ENCODE data around the gene AKR1A1. TPM values are rescaled to one million over a fixed set of nuclear protein-coding genes. Genes with fewer than 3 reads are reported as not detected.
"Not testable (repeated sequence)": the region's sequence is repeated elsewhere in the genome, so short reads cannot be mapped to it uniquely, and the experiment has no call there.

The AKR1A1 gene
- total RNA-seq, 1 experiment from 2014 or later, result 119 TPM

DNA sequence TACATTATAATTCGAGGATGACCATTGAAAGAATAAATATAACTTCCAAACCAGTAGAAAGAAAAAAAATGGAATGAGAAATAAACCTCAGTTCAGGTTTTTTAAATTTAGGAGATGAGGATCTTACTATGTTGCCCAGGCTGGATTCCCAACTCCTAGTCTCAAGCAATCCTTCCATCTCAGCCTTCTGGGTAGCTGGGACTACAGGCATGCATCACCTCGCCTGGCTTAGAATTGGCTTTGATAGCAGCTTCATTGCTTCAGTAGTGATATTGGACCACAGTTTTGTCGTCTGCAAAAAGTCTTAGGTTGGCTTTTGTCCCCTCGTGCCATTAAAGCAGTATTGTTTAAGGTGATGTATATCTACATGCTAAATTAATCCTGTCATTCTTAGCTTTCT lies 36.1 kb downstream of the AKR1A1 start:
- H3K4me3 Mint-ChIP-seq (ENCODE audit: unreplicated experiment), result no peak overlapping the region
- TF ChIP-seq CTCF (IDR thresholded peaks at IDR 0.05; ENCODE audit: insufficient read depth in 1 of 2, low read depth in 1 of 2, low read length in 1 of 2, severe bottlenecking in 1 of 2, unreplicated experiment in 1 of 2), result no peak
- intact Hi-C loops (cut with micrococcal nuclease; ENCODE audit: unreplicated experiment), result no loop called here
- H3K4me1 Mint-ChIP-seq (ENCODE audit: low read depth, unreplicated experiment), result no peaks in the 10 kb centered on the region
- no peaks in the 10 kb centered on the region for H3K27me3 ChIP-seq (replicated peaks; ENCODE audit: control insufficient read depth, insufficient read depth, low read length)
- CTCF ChIA-PET, result no interaction called here
- H3K4me1 ChIP-seq, result 0 out of 2 replicates have a peak, but pooled peaks cover 4% of the 10 kb centered on the region
- POLR2A ChIA-PET, result no interaction called here
- H3K27me3 Mint-ChIP-seq (ENCODE audit: insufficient read depth, unreplicated experiment), result no peaks in the 10 kb centered on the region
- no TSS peak for BruUV-seq (replicated peaks)
- H3K36me3 ChIP-seq (ENCODE audit: control insufficient read depth, insufficient read depth, low read length), result no peaks in the 10 kb centered on the region
- H3K4me3 ChIP-seq (ENCODE audit: low read depth, low read length), result no peak overlapping the region
- no peaks in the 10 kb centered on the region for H3K9me3 ChIP-seq
- H3K9me3 Mint-ChIP-seq (ENCODE audit: unreplicated experiment), result no peaks in the 10 kb centered on the region
- no peak for DNase-seq
- H3K27ac Mint-ChIP-seq (ENCODE audit: unreplicated experiment), result no peak overlapping the region
- H3K36me3 Mint-ChIP-seq (ENCODE audit: insufficient read depth, unreplicated experiment), result peaks cover 54% of the 10 kb centered on the region

DNA sequence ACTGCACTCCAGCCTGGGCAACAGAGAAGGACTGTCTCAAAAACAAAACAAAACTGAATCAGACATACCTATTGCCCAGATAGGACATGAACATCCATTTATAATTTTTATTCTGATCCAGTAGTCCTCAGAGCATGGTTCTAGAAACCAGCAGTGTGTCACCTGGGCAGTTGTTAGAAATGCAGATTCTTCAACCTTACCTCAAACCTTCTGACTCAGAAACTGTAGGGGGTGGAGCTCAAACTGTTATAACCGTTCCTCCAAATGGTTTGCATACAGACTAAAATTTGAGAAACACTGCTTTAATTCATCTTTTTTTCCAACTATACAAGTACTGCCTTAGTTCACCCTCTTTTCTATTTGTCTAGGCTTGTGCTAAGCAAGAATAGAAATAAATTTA lies 39.2 kb downstream of the AKR1A1 start:
- 0 out of 2 replicates have a peak, but pooled peaks cover 4% of the 10 kb centered on the region for H3K4me1 ChIP-seq
- CTCF ChIA-PET, result no interaction called here
- no peaks in the 10 kb centered on the region for H3K27me3 ChIP-seq (replicated peaks; ENCODE audit: control insufficient read depth, insufficient read depth, low read length)
- no peak overlapping the region for H3K4me3 ChIP-seq (ENCODE audit: low read depth, low read length)
- intact Hi-C loops (cut with micrococcal nuclease; ENCODE audit: unreplicated experiment), result no loop called here
- POLR2A ChIA-PET, result no interaction called here
- no peaks in the 10 kb centered on the region for H3K36me3 ChIP-seq (ENCODE audit: control insufficient read depth, insufficient read depth, low read length)
- Mint-ChIP-seq H3K9me3 (ENCODE audit: unreplicated experiment) (no peaks in the 10 kb centered on the region), H3K4me3 (ENCODE audit: unreplicated experiment) (no peak overlapping the region), H3K27ac (ENCODE audit: unreplicated experiment) (no peak overlapping the region), H3K4me1 (ENCODE audit: low read depth, unreplicated experiment) (no peaks in the 10 kb centered on the region), H3K27me3 (ENCODE audit: insufficient read depth, unreplicated experiment) (no peaks in the 10 kb centered on the region), H3K36me3 (ENCODE audit: insufficient read depth, unreplicated experiment) (peaks cover 57% of the 10 kb centered on the region)
- no peak for DNase-seq
- no peak for TF ChIP-seq CTCF (IDR thresholded peaks at IDR 0.05; ENCODE audit: insufficient read depth in 1 of 2, low read depth in 1 of 2, low read length in 1 of 2, severe bottlenecking in 1 of 2, unreplicated experiment in 1 of 2)
- H3K9me3 ChIP-seq, result no peaks in the 10 kb centered on the region
- no TSS peak for BruUV-seq (replicated peaks)

DNA sequence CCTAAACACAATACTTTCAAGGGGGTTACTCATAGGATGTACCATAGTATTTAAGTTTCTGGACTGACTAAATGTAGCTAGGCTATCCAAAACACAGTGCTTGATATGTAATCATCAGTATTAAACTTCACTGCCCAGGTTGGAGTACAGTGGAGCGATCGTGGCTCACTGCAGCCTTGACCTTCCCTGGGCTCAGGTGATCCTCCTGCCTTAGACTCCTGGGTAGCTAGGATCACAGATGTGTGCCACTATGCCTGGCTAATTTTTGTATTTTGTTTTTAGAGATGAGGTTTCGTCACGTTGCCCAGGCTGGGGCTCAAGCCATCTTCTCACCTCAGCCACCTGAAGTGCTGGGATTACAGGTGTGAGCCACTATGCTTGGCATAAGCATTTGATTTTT lies 43.8 kb downstream of the AKR1A1 start:
- intact Hi-C loops (cut with micrococcal nuclease; ENCODE audit: unreplicated experiment), result no loop called here
- peaks cover 71% of the 10 kb centered on the region for H3K36me3 Mint-ChIP-seq (ENCODE audit: insufficient read depth, unreplicated experiment)
- no peak for TF ChIP-seq CTCF (IDR thresholded peaks at IDR 0.05; ENCODE audit: insufficient read depth in 1 of 2, low read depth in 1 of 2, low read length in 1 of 2, severe bottlenecking in 1 of 2, unreplicated experiment in 1 of 2)
- no peaks in the 10 kb centered on the region for H3K27me3 Mint-ChIP-seq (ENCODE audit: insufficient read depth, unreplicated experiment)
- H3K4me1 ChIP-seq, result no peaks in the 10 kb centered on the region
- H3K9me3 ChIP-seq, result no peaks in the 10 kb centered on the region
- H3K27me3 ChIP-seq (replicated peaks; ENCODE audit: control insufficient read depth, insufficient read depth, low read length), result no peaks in the 10 kb centered on the region
- no peak for DNase-seq
- BruUV-seq (replicated peaks), result no TSS peak
- POLR2A ChIA-PET, result interaction anchor here (0.5 kb wide), 1 partner anchor 410 kb away, joined by 3 read pairs; no protein-coding TSS in a partner anchor
- H3K9me3 Mint-ChIP-seq (ENCODE audit: unreplicated experiment), result no peaks in the 10 kb centered on the region
- H3K4me1 Mint-ChIP-seq (ENCODE audit: low read depth, unreplicated experiment), result peaks cover 7% of the 10 kb centered on the region
- CTCF ChIA-PET, result no interaction called here
- H3K4me3 Mint-ChIP-seq (ENCODE audit: unreplicated experiment), result no peak overlapping the region
- no peak overlapping the region for H3K4me3 ChIP-seq (ENCODE audit: low read depth, low read length)
- H3K27ac Mint-ChIP-seq (ENCODE audit: unreplicated experiment), result no peak overlapping the region
- H3K36me3 ChIP-seq (ENCODE audit: control insufficient read depth, insufficient read depth, low read length), result no peaks in the 10 kb centered on the region

DNA sequence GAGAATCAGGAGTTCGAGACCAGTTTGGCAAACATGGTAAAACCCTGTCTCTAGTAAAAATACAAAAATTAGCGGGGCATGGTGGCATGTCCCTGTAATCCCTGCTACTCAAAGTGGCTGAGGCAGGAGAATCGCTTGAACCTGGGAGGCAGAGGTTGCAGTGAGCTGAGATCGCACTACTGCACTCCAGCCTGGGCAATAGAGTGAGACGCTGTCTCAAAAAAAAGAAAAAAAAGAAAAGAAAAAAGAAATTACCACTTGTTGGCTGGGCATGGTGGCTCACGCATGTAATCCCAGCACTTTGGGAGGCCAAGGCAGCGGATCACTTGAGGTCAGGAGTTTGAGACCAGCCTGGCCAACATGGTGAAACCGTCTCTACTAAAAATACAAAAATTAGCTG lies 46.1 kb downstream of the AKR1A1 start:
- DNase-seq; H3K27me3 ChIP-seq (replicated peaks; ENCODE audit: control insufficient read depth, insufficient read depth, low read length); H3K4me1 ChIP-seq; H3K4me1 Mint-ChIP-seq (ENCODE audit: low read depth, unreplicated experiment); H3K4me3 ChIP-seq (ENCODE audit: low read depth, low read length); H3K9me3 Mint-ChIP-seq (ENCODE audit: unreplicated experiment); BruUV-seq (replicated peaks); H3K36me3 ChIP-seq (ENCODE audit: control insufficient read depth, insufficient read depth, low read length); CTCF ChIA-PET; POLR2A ChIA-PET; H3K27me3 Mint-ChIP-seq (ENCODE audit: insufficient read depth, unreplicated experiment); intact Hi-C loops (cut with micrococcal nuclease; ENCODE audit: unreplicated experiment); H3K4me3 Mint-ChIP-seq (ENCODE audit: unreplicated experiment); H3K9me3 ChIP-seq; H3K27ac Mint-ChIP-seq (ENCODE audit: unreplicated experiment): not testable (repeated sequence)
- peaks cover 63% of the 10 kb centered on the region for H3K36me3 Mint-ChIP-seq (ENCODE audit: insufficient read depth, unreplicated experiment)
